K562 (cell line): ENCODE results near the gene ASGR2. TPM values are rescaled to one million over a fixed set of nuclear protein-coding genes. Genes with fewer than 3 reads are reported as not detected.
A peak's percentile ranks its signal among the peaks of the same experiment; 100 is the strongest.
"Not testable (repeated sequence)": the region's sequence is repeated elsewhere in the genome, so short reads cannot be mapped to it uniquely, and the experiment has no call there.

Experiments
- ATAC-seq: fragments of 200-7000 bp; cut with Tn5 transposase; 3 replicates; pipeline ENCODE4 v1.9.1; 2020; ENCODE audit warnings: moderate library complexity
- BruUV-seq: library from RNA; stranded (reverse); fragments of 400-500 nt; replicated peaks from 2 replicates; lab custom pipeline; 2021; lab: Mats Ljungman, UMichigan
- CTCF ChIA-PET: fragments of 300-600 bp; formaldehyde crosslinking; extraction: SDS; loops from one replicate; lab custom pipeline; 2021; ENCODE audit warnings: low intra/inter-chr PET ratio; lab: Yijun Ruan, JAX
- POLR2A ChIA-PET: fragments of 300-600, 350-650 bp; sonication (Branson Sonifier 250); formaldehyde crosslinking; extraction: SDS; loops from one replicate; lab custom pipeline; 2021; ENCODE audit warnings: antibody characterized with exemption, inconsistent platforms; lab: Yijun Ruan, JAX
- DNase-seq, 4 experiments: peaks; one replicate each; pipeline versions ENCODE4 v3.0.0 to v3.0.0-alpha.2; 2011 to 2018; ENCODE audit warnings: low spot score in 3 of 4, mixed read lengths in 3 of 4; ENCODE audit errors: extremely low read depth in 1 of 4
- FAIRE-seq: peaks from 2 replicates; lab custom pipeline; 2011; peaks lifted over from hg19 to GRCh38; lab: Jason Lieb, UNC
- H2AFZ ChIP-seq: 2 replicates; pipeline ENCODE4 v1.6.0; 2011; ENCODE audit warnings: low read depth, low read length, control low read depth, inconsistent platforms
- H3K27ac ChIP-seq: fragments of 200-600 bp; 3 replicates; pipeline ENCODE4 v1.8.0; 2011; ENCODE audit warnings: low read depth, mild to moderate bottlenecking, control low read depth, inconsistent platforms, low read length, moderate library complexity, mixed read lengths; ENCODE audit errors: extremely low read depth
- H3K27me3 ChIP-seq, 2 experiments: fragments of 300-600 bp in 1 of 2; 2 replicates in 1 of 2; 3 replicates in 1 of 2; pipeline versions ENCODE4 v1.6.0 to v1.8.0; 2011; ENCODE audit warnings: inconsistent platforms in 2 of 2, low read length in 2 of 2, mild to moderate bottlenecking in 1 of 2, mixed read lengths in 1 of 2, moderate library complexity in 1 of 2; ENCODE audit not compliant: control insufficient read depth in 2 of 2, insufficient read depth in 2 of 2
- H3K36me3 ChIP-seq: fragments of 300-600 bp; 3 replicates; pipeline ENCODE4 v1.8.0; 2011; ENCODE audit warnings: mild to moderate bottlenecking, low read length, inconsistent platforms; ENCODE audit not compliant: control insufficient read depth, insufficient read depth
- H3K4me1 ChIP-seq, 2 experiments: fragments of 200-600 bp in 1 of 2; replicated peaks in 1 of 2; 2 replicates in 1 of 2; 3 replicates in 1 of 2; pipeline versions ENCODE4 v1.5.1 to v1.8.0; 2011; ENCODE audit warnings: inconsistent platforms in 2 of 2, low read length in 2 of 2, mild to moderate bottlenecking in 1 of 2, mixed read lengths in 1 of 2, moderate library complexity in 1 of 2; ENCODE audit not compliant: control insufficient read depth in 2 of 2, insufficient read depth in 2 of 2
- H3K4me2 ChIP-seq: 2 replicates; pipeline ENCODE4 v1.6.1; 2011; ENCODE audit warnings: low read length, control low read depth, inconsistent platforms, mixed read lengths; ENCODE audit not compliant: insufficient read depth
- H3K4me3 ChIP-seq: fragments of 200-600 bp; sonication (generic), shearing (Covaris generic); 2 replicates; pipeline ENCODE4 v1.5.1; 2016; ENCODE audit warnings: control low read depth, inconsistent platforms
- H3K79me2 ChIP-seq: fragments of 200-600 bp; 3 replicates; pipeline ENCODE4 v1.8.0; 2011; ENCODE audit warnings: low read length, inconsistent platforms; ENCODE audit not compliant: control insufficient read depth, insufficient read depth
- H3K9ac ChIP-seq, 2 experiments: 2 replicates each; pipeline versions ENCODE4 v1.6.0 to v1.6.1; 2011; ENCODE audit warnings: low read depth in 2 of 2, low read length in 2 of 2, control low read depth in 1 of 2, inconsistent platforms in 1 of 2, mild to moderate bottlenecking in 1 of 2, mixed read lengths in 1 of 2; ENCODE audit not compliant: insufficient read depth in 1 of 2
- H3K9me1 ChIP-seq: one replicate; pipeline ENCODE4 v1.6.0; 2011; ENCODE audit warnings: inconsistent platforms, mild to moderate bottlenecking, low read length, moderate library complexity; ENCODE audit not compliant: control insufficient read depth, insufficient read depth
- H3K9me3 ChIP-seq: replicated peaks from 2 replicates; pipeline ENCODE4 v1.5.1; 2011; ENCODE audit warnings: low read depth, low read length, inconsistent platforms; ENCODE audit not compliant: control insufficient read depth, insufficient read depth
- H4K20me1 ChIP-seq: replicated peaks from 2 replicates; pipeline ENCODE4 v1.6.1; 2011; ENCODE audit warnings: low read length, inconsistent platforms, mixed read lengths; ENCODE audit not compliant: control insufficient read depth, insufficient read depth
- EGR1 ChIP-seq: fragments of 450-650 bp; conservative IDR thresholded peaks from 2 replicates; pipeline ENCODE4 v1.6.1; 2017; ENCODE audit warnings: mild to moderate bottlenecking
- NCOA4 ChIP-seq: fragments of 450-650 bp; IDR thresholded peaks from 2 replicates; pipeline ENCODE4 v1.6.1; 2018; ENCODE audit warnings: mild to moderate bottlenecking; ENCODE audit not compliant: partially characterized antibody
- WGBS: fragments of 100-300 bp; shearing (Covaris generic); methylation state at CpG from one replicate; pipeline ENCODE4 v1.1.6; 2016; ENCODE audit warnings: low coverage, mixed read lengths; ENCODE audit not compliant: insufficient coverage; ENCODE audit errors: missing lambda C conversion rate; 5-methylcytosine and 5-hydroxymethylcytosine counted together
- in situ Hi-C: fragments of 300-500 bp; cut with MboI; formaldehyde crosslinking; loops from 4 replicates; pipeline ENCODE4 v1.15.0; 2018; ENCODE audit warnings: inconsistent platforms, mixed read lengths
- intact Hi-C: fragments of 100-400 bp; cut with micrococcal nuclease; formaldehyde crosslinking; loops from 2 replicates; pipeline ENCODE4 v1.14.2; 2022
- polyA plus RNA-seq, 8 experiments: library from polyadenylated mRNA; depleted of rRNA in 4 of 8; stranded (reverse) in 5 of 8; unstranded in 3 of 8; fragments of >200 nt; fragmentation: Nextera tagmentation in 2 of 8; fragmentation: Illumina TruSeq in 1 of 8; extraction: Ambion mirVana in 2 of 8; extraction: Trizol in 1 of 8; gene quantifications; 2 replicates each; pipeline versions ENCODE4 v1.2.1 to v1.2.3, GENCODE V29; 2011 to 2014; ENCODE audit warnings: inconsistent platforms in 1 of 8, missing spikeins in 1 of 8
- total RNA-seq, 7 experiments: library from RNA; depleted of rRNA in 6 of 7; stranded (reverse); fragments of >200 nt in 6 of 7; fragmentation: Illumina TruSeq in 2 of 7; extraction: Trizol in 2 of 7; gene quantifications; 2 replicates each; pipeline versions ENCODE4 v1.2.1 to v1.2.3, GENCODE V29; 2011 to 2021; ENCODE audit warnings: low replicate concordance in 1 of 7
- TF ChIP-seq, protein P1 (sequence below): sonication (generic); formaldehyde crosslinking; IDR thresholded peaks from 2 replicates; pipeline ENCODE4 v1.5.0; 2020; ENCODE audit warnings: missing genetic modification reagents

ASGR2 gene
- total and polyA plus RNA-seq, 9 of the 15 experiments (the other 6 are each of a cell fraction or from before 2014, with no cell fraction given), result not detected

DNA sequence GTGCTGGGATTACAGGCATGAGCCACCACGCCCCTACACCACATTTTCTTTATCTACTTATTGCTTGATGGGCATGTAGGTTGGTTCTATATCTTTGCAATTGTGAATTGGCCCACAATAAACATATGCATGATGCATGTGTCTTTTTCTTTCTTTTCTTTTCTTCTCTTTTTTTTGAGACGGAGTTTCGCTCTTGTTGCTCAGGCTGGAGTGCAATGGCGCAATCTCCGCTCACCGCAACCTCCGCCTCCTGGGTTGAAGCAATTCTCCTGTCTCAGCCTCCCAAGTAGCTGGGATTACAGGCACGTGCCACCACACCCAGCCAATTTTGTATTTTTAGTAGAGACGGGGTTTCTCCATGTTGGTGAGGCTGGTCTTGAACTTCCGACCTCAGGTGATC is 43.8 kb upstream of the ASGR2 start:
- POLR2A ChIA-PET, result interaction anchor here (0.6 kb wide), 1 partner anchor 52 kb away, joined by 3 read pairs; no protein-coding TSS in a partner anchor
- H3K27ac ChIP-seq, H3K4me1 ChIP-seq, in situ Hi-C loops, H3K79me2 ChIP-seq, H3K36me3 ChIP-seq, H4K20me1 ChIP-seq, ATAC-seq, H3K9me3 ChIP-seq, H3K4me3 ChIP-seq, H3K4me2 ChIP-seq, H2AFZ ChIP-seq, H3K9me1 ChIP-seq, H3K9ac ChIP-seq, BruUV-seq, DNase-seq, CTCF ChIA-PET, intact Hi-C loops, FAIRE-seq: not testable (repeated sequence)
- H3K27me3 ChIP-seq, result peaks cover 0 to 25% of the 10 kb centered on the region in 2 experiments; a peak in 4 of 5 replicates
- 7% methylated on average over 3 of the region's 10 CpGs for WGBS

DNA sequence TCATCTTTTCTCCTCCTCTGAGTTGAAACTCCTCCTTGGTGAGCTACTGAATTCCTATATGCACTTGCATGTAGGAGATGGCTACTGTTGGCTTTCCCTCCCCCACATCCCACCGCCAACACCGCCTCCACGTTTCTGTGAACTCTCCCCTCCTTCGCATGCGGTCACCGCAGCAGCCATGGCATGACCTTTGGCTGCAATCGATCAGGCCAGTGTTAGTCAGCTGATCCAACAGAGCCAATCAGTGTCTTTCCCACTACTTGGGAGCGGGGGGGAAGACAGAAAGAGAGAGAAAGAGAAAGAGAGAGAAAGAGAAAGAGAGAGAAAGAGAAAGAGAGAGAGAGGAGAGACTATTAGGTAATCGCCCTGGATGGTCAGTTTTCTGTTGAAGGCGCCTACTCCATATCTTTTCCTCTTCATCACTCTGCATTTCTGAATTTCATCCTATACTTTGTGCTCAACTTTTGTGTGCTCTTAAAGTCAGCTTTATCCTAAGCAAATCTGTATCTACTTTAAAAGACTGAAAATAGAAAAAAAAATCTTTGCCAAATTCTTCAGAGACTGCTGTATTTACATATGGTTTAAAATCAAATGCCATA is 41.8 kb upstream of the ASGR2 start:
- Histone ChIP-seq H3K4me3 (no peak overlapping the region), H3K9me3 (no peaks in the 10 kb centered on the region), H2AFZ (0 out of 2 replicates have a peak overlapping the region, but pooled peaks have one; percentile 39), H3K79me2 (no peaks in the 10 kb centered on the region), H3K27me3 (peaks cover 0 to 25% of the 10 kb centered on the region in 2 experiments; a peak in 4 of 5 replicates), H4K20me1 (no peaks in the 10 kb centered on the region), H3K4me1 (peaks cover 0 to 4% of the 10 kb centered on the region in 2 experiments; a peak in 2 of 5 replicates), H3K36me3 (no peaks in the 10 kb centered on the region), H3K27ac (no peak overlapping the region), H3K9ac (no peak overlapping the region), H3K9me1 (no peaks in the 10 kb centered on the region), H3K4me2 (0 out of 2 replicates have a peak overlapping the region, but pooled peaks have one; percentile 37)
- ATAC-seq (no peak), DNase-seq (peak; percentile 31 to 54 (median 46)), FAIRE-seq (no peak)
- ChIA-PET POLR2A (no interaction called here), CTCF (no interaction called here)
- 3% methylated on average over 9 of the region's 10 CpGs for WGBS
- in situ Hi-C loops (no loop called here), intact Hi-C loops (no loop called here)
- no TSS peak for BruUV-seq
- TF ChIP-seq EGR1 (peak; percentile 64), NCOA4 (no peak)
- TF ChIP-seq, protein P1, sequence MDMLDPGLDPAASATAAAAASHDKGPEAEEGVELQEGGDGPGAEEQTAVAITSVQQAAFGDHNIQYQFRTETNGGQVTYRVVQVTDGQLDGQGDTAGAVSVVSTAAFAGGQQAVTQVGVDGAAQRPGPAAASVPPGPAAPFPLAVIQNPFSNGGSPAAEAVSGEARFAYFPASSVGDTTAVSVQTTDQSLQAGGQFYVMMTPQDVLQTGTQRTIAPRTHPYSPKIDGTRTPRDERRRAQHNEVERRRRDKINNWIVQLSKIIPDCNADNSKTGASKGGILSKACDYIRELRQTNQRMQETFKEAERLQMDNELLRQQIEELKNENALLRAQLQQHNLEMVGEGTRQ, result peak; percentile 80
